ENCODE measurements around the gene NR2E3.

The NR2E3 gene

DNA sequence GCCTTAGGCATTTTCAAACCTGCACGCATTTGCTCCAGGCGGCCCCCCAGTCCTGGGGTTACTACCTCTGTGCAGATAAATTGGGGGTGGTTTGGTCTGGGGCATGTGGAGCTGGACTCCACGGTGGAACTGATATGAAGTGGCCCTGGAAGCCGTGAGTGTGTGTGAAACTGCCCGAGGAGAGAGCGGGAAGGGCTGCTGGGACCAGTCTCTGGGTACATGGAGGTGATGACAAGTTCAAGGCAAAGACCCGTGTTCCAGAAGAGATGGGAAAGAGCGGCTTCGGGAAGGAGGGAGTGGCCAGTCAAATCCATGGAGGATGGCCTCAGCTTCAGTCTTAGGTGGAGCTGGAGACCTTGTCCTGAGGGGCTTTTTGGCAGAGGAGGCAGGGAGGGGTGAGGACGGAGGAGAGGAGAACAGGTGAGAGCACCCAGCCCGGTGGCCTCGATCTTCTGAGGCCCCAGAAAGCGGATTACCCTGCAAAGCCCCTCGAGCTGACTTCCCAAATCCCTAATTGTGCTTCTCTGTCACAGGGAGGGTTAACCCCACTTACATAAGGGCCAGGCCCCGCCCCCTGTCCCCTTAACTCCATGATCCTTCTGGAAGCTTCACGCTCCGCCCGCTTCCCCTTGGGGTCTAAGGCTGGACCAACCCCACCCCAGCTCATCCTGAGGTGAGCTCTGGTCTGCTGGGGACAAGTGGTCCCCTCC lies 1.9 kb upstream of the NR2E3 start:
- DNase-seq = no peak
- no peaks in the 10 kb centered on the region for H3K36me3 ChIP-seq (ENCODE audit: insufficient read depth, low read length)
- no peaks in the 10 kb centered on the region for H4K20me1 ChIP-seq (ENCODE audit: insufficient read depth, low read length)
- TF ChIP-seq, protein P1, sequence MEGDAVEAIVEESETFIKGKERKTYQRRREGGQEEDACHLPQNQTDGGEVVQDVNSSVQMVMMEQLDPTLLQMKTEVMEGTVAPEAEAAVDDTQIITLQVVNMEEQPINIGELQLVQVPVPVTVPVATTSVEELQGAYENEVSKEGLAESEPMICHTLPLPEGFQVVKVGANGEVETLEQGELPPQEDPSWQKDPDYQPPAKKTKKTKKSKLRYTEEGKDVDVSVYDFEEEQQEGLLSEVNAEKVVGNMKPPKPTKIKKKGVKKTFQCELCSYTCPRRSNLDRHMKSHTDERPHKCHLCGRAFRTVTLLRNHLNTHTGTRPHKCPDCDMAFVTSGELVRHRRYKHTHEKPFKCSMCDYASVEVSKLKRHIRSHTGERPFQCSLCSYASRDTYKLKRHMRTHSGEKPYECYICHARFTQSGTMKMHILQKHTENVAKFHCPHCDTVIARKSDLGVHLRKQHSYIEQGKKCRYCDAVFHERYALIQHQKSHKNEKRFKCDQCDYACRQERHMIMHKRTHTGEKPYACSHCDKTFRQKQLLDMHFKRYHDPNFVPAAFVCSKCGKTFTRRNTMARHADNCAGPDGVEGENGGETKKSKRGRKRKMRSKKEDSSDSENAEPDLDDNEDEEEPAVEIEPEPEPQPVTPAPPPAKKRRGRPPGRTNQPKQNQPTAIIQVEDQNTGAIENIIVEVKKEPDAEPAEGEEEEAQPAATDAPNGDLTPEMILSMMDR (IDR thresholded peaks at IDR 0.05; ENCODE audit: borderline replicate concordance, extremely low read depth, low read length, poor library complexity, severe bottlenecking) = no peak
- no peak for TF ChIP-seq EZH2 (IDR thresholded peaks at IDR 0.05; ENCODE audit: borderline replicate concordance, low read depth, low read length, severe bottlenecking)
- no peak overlapping the region for H3K27ac ChIP-seq (ENCODE audit: low read length)
- no peak overlapping the region for H2AFZ ChIP-seq (ENCODE audit: low read depth, low read length)
- no peaks in the 10 kb centered on the region for H3K4me1 ChIP-seq (ENCODE audit: insufficient read depth, low read length)
- no peaks in the 10 kb centered on the region for H3K9me3 ChIP-seq (ENCODE audit: insufficient read depth, low read length, severe bottlenecking)
- peaks cover 3% of the 10 kb centered on the region for H3K27me3 ChIP-seq (ENCODE audit: insufficient read depth, low read length, poor library complexity)
- no peak overlapping the region for H3K4me2 ChIP-seq (ENCODE audit: insufficient read depth, low read length)
- ATAC-seq (ENCODE audit: insufficient read depth, low read depth) = no peak
- no peaks in the 10 kb centered on the region for H3K79me2 ChIP-seq (ENCODE audit: insufficient read depth, low read length)
- no peak overlapping the region for H3K9ac ChIP-seq (ENCODE audit: low read depth, low read length)
- no peak overlapping the region for H3K4me3 ChIP-seq (ENCODE audit: low read depth in 1 of 2, low read length in 2 of 2)

DNA sequence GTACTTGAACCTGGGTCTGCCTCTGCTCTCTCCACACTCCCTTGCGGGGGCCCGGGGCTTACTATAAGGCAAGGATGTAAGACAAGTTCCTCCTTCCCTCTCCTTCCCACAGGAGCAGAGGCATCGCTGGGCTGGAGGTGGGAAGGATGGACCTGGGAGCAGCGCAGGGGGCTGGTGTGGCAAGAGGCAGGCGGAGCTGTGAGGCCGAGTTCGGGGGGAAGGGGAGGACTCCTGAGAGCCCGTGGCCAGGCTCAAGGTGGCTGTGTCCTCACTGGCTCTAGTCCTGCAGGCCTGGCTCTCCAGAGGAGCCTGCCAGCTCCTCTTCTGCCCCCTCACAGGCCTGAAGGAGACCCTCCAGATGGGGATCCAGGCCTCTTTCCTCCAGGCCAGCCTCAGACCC lies 1.0 kb upstream of the NR2E3 start:
- TF ChIP-seq EZH2 (IDR thresholded peaks at IDR 0.05; ENCODE audit: borderline replicate concordance, low read depth, low read length, severe bottlenecking) = no peak
- TF ChIP-seq, protein P1 (IDR thresholded peaks at IDR 0.05; ENCODE audit: borderline replicate concordance, extremely low read depth, low read length, poor library complexity, severe bottlenecking) = no peak
- Histone ChIP-seq H3K4me2 (ENCODE audit: insufficient read depth, low read length) (no peak overlapping the region), H3K36me3 (ENCODE audit: insufficient read depth, low read length) (no peaks in the 10 kb centered on the region), H3K9ac (ENCODE audit: low read depth, low read length) (no peak overlapping the region), H3K27me3 (ENCODE audit: insufficient read depth, low read length, poor library complexity) (peaks cover 3% of the 10 kb centered on the region), H3K79me2 (ENCODE audit: insufficient read depth, low read length) (no peaks in the 10 kb centered on the region), H3K27ac (ENCODE audit: low read length) (no peak overlapping the region), H3K4me3 (ENCODE audit: low read depth in 1 of 2, low read length in 2 of 2) (no peak overlapping the region), H2AFZ (ENCODE audit: low read depth, low read length) (no peak overlapping the region), H4K20me1 (ENCODE audit: insufficient read depth, low read length) (no peaks in the 10 kb centered on the region), H3K4me1 (ENCODE audit: insufficient read depth, low read length) (no peaks in the 10 kb centered on the region), H3K9me3 (ENCODE audit: insufficient read depth, low read length, severe bottlenecking) (no peaks in the 10 kb centered on the region)
- no peak for ATAC-seq (ENCODE audit: insufficient read depth, low read depth)
- no peak for DNase-seq

DNA sequence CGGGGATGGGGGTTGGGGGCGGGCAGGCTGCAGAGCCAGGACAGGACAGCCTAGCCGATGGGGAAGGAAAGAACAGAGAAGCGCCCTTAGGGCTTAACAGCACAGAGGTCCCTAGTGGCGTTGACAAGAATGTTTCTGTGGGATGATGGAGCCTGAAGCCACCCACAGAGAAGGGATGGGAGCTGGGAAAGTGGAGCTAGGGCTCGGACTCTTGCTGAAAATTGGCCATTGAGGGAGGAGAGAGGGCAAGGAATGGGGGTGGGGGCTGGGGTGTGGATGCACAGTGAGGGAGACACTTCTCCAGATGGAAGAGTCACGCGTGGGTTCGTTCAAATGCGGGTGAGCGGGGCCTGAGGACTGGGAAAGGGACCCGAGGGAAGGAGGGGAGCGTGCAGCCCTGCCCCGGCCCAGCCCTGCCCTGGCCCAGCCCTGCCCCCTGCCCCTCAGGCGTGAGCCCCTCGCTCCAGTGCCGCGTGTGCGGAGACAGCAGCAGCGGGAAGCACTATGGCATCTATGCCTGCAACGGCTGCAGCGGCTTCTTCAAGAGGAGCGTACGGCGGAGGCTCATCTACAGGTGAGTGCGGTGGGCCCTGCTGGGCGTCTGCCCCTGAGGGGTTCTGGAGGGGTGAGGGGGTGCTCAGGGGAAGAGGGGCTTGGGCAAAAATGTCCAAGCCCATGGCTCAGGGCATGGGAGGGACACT lies 832 bp downstream of the NR2E3 start:
- DNase-seq (no peak), ATAC-seq (ENCODE audit: insufficient read depth, low read depth) (no peak)
- no peak overlapping the region for H3K27ac ChIP-seq (ENCODE audit: low read length)
- H3K36me3 ChIP-seq (ENCODE audit: insufficient read depth, low read length) = no peaks in the 10 kb centered on the region
- H3K27me3 ChIP-seq (ENCODE audit: insufficient read depth, low read length, poor library complexity) = peaks cover 3% of the 10 kb centered on the region
- TF ChIP-seq, protein P1 (IDR thresholded peaks at IDR 0.05; ENCODE audit: borderline replicate concordance, extremely low read depth, low read length, poor library complexity, severe bottlenecking) = no peak
- TF ChIP-seq EZH2 (IDR thresholded peaks at IDR 0.05; ENCODE audit: borderline replicate concordance, low read depth, low read length, severe bottlenecking) = no peak
- no peak overlapping the region for H3K9ac ChIP-seq (ENCODE audit: low read depth, low read length)
- no peaks in the 10 kb centered on the region for H3K4me1 ChIP-seq (ENCODE audit: insufficient read depth, low read length)
- no peaks in the 10 kb centered on the region for H3K79me2 ChIP-seq (ENCODE audit: insufficient read depth, low read length)
- H3K9me3 ChIP-seq (ENCODE audit: insufficient read depth, low read length, severe bottlenecking) = no peaks in the 10 kb centered on the region
- H2AFZ ChIP-seq (ENCODE audit: low read depth, low read length) = no peak overlapping the region
- no peaks in the 10 kb centered on the region for H4K20me1 ChIP-seq (ENCODE audit: insufficient read depth, low read length)
- H3K4me3 ChIP-seq (ENCODE audit: low read depth in 1 of 2, low read length in 2 of 2) = no peak overlapping the region
- no peak overlapping the region for H3K4me2 ChIP-seq (ENCODE audit: insufficient read depth, low read length)
